Ishikawa (cell line): ENCODE measurements around the gene TAS2R50.

Experiments used
- EGR1 ChIP-seq: IDR thresholded peaks from 2 replicates; pipeline ENCODE4 v1.6.1; 2012
- EP300 ChIP-seq: IDR thresholded peaks from 2 replicates; pipeline ENCODE4 v1.6.1; 2012; ENCODE audit warnings: borderline replicate concordance
- MAX ChIP-seq: IDR thresholded peaks from 2 replicates; pipeline ENCODE4 v1.6.1; 2012
- NFIC ChIP-seq: IDR thresholded peaks from 2 replicates; pipeline ENCODE4 v1.6.1; 2012
- TAF1 ChIP-seq: IDR thresholded peaks from 2 replicates; pipeline ENCODE4 v1.6.1; 2012; ENCODE audit warnings: low read depth, mild to moderate bottlenecking
- TEAD4 ChIP-seq: IDR thresholded peaks from 2 replicates; pipeline ENCODE4 v1.6.1; 2012

DNA sequence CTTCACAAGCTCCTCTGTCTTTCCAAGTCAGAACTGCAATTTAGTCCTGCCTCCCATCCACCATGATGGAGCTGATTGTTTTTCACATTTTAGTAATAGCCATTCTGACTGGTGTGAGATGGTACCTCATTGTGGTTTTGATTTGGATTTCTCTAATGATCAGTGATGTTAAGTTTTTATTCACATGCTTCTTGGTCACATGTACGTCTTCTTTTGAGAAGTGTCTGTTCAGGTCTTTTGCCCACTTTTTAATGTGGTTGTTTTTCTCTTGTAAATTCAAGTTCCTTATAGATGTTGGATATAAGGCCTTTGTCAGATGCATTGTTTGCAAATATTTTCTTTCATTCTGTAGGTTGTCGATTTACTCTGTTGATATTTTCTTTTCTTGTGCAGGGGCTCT lies 43.5 kb downstream of the TAS2R50 start:
- TF ChIP-seq MAX (no peak), TAF1 (no peak), EGR1 (no peak), EP300 (no peak), TEAD4 (no peak), NFIC (no peak)
